ENCODE measurements around the gene RNU6-9.
"Not testable (repeated sequence)": the region's sequence is repeated elsewhere in the genome, so short reads cannot be mapped to it uniquely, and the experiment has no call there.

- not testable (repeated sequence) for TF ChIP-seq CTCF (IDR thresholded peaks at IDR 0.05; ENCODE audit: low read depth, low read length); EZH2phosphoT487 (IDR thresholded peaks at IDR 0.05; ENCODE audit: low read depth)
These were observed 15.2 kb upstream of the RNU6-9 start for GRCh38 chr19:877992-878660.

Measured in OCI-LY3 (cell line).